ENCODE data around the gene EFHD2.

GRCh38 chr1:15424146-15424667 is 14.5 kb downstream of the EFHD2 start:
- TF ChIP-seq POLR2AphosphoS5 (IDR thresholded peaks at IDR 0.05; ENCODE audit: low read depth, low read length) (no peak), TCF7L2 (IDR thresholded peaks at IDR 0.05; ENCODE audit: low read depth, low read length) (no peak)
- TF ChIP-seq, protein P1, sequence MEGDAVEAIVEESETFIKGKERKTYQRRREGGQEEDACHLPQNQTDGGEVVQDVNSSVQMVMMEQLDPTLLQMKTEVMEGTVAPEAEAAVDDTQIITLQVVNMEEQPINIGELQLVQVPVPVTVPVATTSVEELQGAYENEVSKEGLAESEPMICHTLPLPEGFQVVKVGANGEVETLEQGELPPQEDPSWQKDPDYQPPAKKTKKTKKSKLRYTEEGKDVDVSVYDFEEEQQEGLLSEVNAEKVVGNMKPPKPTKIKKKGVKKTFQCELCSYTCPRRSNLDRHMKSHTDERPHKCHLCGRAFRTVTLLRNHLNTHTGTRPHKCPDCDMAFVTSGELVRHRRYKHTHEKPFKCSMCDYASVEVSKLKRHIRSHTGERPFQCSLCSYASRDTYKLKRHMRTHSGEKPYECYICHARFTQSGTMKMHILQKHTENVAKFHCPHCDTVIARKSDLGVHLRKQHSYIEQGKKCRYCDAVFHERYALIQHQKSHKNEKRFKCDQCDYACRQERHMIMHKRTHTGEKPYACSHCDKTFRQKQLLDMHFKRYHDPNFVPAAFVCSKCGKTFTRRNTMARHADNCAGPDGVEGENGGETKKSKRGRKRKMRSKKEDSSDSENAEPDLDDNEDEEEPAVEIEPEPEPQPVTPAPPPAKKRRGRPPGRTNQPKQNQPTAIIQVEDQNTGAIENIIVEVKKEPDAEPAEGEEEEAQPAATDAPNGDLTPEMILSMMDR (IDR thresholded peaks at IDR 0.05), result no peak
